ENCODE measurements around the gene KMT2A.

Gene KMT2A

GRCh38 chr11:118511601-118512000 is 75.3 kb downstream of the KMT2A start:
- TF ChIP-seq CTCF (IDR thresholded peaks at IDR 0.05; ENCODE audit: low read depth, low read length): no peak
- Histone ChIP-seq H3K27ac (no peak overlapping the region), H3K36me3 (peaks cover 93% of the 10 kb centered on the region), H3K27me3 (ENCODE audit: insufficient read depth, low read depth, severe bottlenecking) (no peaks in the 10 kb centered on the region), H3K4me3 (ENCODE audit: low read depth, low read length) (no peak overlapping the region), H3K9me3 (ENCODE audit: severe bottlenecking) (no peaks in the 10 kb centered on the region)
- DNase-seq: no peak

- TF ChIP-seq CTCF (IDR thresholded peaks at IDR 0.05; ENCODE audit: low read depth, low read length): no peak
- no peak overlapping the region for H3K4me3 ChIP-seq (ENCODE audit: low read depth, low read length)
- no peaks in the 10 kb centered on the region for H3K27me3 ChIP-seq (ENCODE audit: insufficient read depth, low read depth, severe bottlenecking)
- H3K9me3 ChIP-seq (ENCODE audit: severe bottlenecking): no peaks in the 10 kb centered on the region
- H3K27ac ChIP-seq: no peak overlapping the region
- DNase-seq: no peak
- H3K36me3 ChIP-seq: peaks cover 85% of the 10 kb centered on the region
These were observed 77.8 kb downstream of the KMT2A start for GRCh38 chr11:118514103-118514502.

DNA sequence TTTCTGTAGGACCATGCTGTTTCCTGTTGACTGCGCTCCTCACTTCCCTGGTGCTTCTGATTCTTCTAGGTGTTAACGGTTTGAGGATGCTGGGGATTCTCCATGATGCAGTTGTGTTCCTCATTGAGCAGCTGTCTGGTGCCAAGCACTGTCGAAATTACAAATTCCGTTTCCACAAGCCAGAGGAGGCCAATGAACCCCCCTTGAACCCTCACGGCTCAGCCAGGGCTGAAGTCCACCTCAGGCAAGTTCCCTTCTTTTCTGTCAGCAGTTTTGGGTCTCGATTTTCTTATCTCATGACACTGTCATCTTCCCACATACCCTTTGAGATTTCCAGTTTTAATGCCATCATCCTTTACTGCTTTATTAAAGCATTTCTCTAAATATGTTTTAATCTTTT is 83.3 kb downstream of the KMT2A start:
- Histone ChIP-seq H3K27ac (no peak overlapping the region), H3K36me3 (peaks cover 90% of the 10 kb centered on the region), H3K27me3 (ENCODE audit: insufficient read depth, low read depth, severe bottlenecking) (no peaks in the 10 kb centered on the region), H3K4me3 (ENCODE audit: low read depth, low read length) (no peak overlapping the region), H3K9me3 (ENCODE audit: severe bottlenecking) (no peaks in the 10 kb centered on the region)
- TF ChIP-seq CTCF (IDR thresholded peaks at IDR 0.05; ENCODE audit: low read depth, low read length): no peak
- no peak for DNase-seq

DNA sequence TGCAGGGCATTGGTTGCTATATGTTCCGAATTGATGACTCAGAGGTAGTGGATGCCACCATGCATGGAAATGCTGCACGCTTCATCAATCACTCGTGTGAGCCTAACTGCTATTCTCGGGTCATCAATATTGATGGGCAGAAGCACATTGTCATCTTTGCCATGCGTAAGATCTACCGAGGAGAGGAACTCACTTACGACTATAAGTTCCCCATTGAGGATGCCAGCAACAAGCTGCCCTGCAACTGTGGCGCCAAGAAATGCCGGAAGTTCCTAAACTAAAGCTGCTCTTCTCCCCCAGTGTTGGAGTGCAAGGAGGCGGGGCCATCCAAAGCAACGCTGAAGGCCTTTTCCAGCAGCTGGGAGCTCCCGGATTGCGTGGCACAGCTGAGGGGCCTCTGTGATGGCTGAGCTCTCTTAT is 85.6 kb downstream of the KMT2A start:
- Histone ChIP-seq H3K9me3 (ENCODE audit: severe bottlenecking) (no peaks in the 10 kb centered on the region), H3K36me3 (peaks cover 80% of the 10 kb centered on the region), H3K4me3 (ENCODE audit: low read depth, low read length) (no peak overlapping the region), H3K27ac (no peak overlapping the region), H3K27me3 (ENCODE audit: insufficient read depth, low read depth, severe bottlenecking) (no peaks in the 10 kb centered on the region)
- no peak for TF ChIP-seq CTCF (IDR thresholded peaks at IDR 0.05; ENCODE audit: low read depth, low read length)
- no peak for DNase-seq

DNA sequence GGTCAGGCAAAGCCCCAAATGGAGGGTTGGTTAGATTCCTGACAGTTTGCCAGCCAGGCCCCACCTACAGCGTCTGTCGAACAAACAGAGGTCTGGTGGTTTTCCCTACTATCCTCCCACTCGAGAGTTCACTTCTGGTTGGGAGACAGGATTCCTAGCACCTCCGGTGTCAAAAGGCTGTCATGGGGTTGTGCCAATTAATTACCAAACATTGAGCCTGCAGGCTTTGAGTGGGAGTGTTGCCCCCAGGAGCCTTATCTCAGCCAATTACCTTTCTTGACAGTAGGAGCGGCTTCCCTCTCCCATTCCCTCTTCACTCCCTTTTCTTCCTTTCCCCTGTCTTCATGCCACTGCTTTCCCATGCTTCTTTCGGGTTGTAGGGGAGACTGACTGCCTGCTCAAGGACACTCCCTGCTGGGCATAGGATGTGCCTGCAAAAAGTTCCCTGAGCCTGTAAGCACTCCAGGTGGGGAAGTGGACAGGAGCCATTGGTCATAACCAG is 86.3 kb downstream of the KMT2A start:
- H3K9me3 ChIP-seq (ENCODE audit: severe bottlenecking): no peaks in the 10 kb centered on the region
- peak; percentile 80 for TF ChIP-seq CTCF (IDR thresholded peaks at IDR 0.05; ENCODE audit: low read depth, low read length)
- no peak overlapping the region for H3K27ac ChIP-seq
- no peak overlapping the region for H3K4me3 ChIP-seq (ENCODE audit: low read depth, low read length)
- H3K27me3 ChIP-seq (ENCODE audit: insufficient read depth, low read depth, severe bottlenecking): no peaks in the 10 kb centered on the region
- peaks cover 81% of the 10 kb centered on the region for H3K36me3 ChIP-seq
- DNase-seq: peak; percentile 48

DNA sequence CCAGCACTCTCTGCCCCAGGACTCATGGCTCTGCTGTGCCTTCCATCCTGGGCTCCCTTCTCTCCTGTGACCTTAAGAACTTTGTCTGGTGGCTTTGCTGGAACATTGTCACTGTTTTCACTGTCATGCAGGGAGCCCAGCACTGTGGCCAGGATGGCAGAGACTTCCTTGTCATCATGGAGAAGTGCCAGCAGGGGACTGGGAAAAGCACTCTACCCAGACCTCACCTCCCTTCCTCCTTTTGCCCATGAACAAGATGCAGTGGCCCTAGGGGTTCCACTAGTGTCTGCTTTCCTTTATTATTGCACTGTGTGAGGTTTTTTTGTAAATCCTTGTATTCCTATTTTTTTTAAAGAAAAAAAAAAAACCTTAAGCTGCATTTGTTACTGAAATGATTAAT is 88.1 kb downstream of the KMT2A start:
- H3K27me3 ChIP-seq (ENCODE audit: insufficient read depth, low read depth, severe bottlenecking): no peaks in the 10 kb centered on the region
- H3K4me3 ChIP-seq (ENCODE audit: low read depth, low read length): no peak overlapping the region
- no peak for DNase-seq
- no peak for TF ChIP-seq CTCF (IDR thresholded peaks at IDR 0.05; ENCODE audit: low read depth, low read length)
- peaks cover 68% of the 10 kb centered on the region for H3K36me3 ChIP-seq
- no peak overlapping the region for H3K27ac ChIP-seq
- no peaks in the 10 kb centered on the region for H3K9me3 ChIP-seq (ENCODE audit: severe bottlenecking)

Data from WERI-Rb-1 (cell line).